K562 (cell line): ENCODE measurements around the gene PARP9. TPM values are rescaled to one million over a fixed set of nuclear protein-coding genes. Genes with fewer than 3 reads are reported as not detected.

Experiments used
- ATAC-seq: fragments of 200-7000 bp; cut with Tn5 transposase; 3 replicates; pipeline ENCODE4 v1.9.1; 2020; ENCODE audit warnings: moderate library complexity
- BruUV-seq: library from RNA; stranded (reverse); fragments of 400-500 nt; replicated peaks from 2 replicates; lab custom pipeline; 2021; lab: Mats Ljungman, UMichigan
- CTCF ChIA-PET: fragments of 300-600 bp; formaldehyde crosslinking; extraction: SDS; loops from one replicate; lab custom pipeline; 2021; ENCODE audit warnings: low intra/inter-chr PET ratio; lab: Yijun Ruan, JAX
- POLR2A ChIA-PET: fragments of 300-600, 350-650 bp; sonication (Branson Sonifier 250); formaldehyde crosslinking; extraction: SDS; loops from one replicate; lab custom pipeline; 2021; ENCODE audit warnings: antibody characterized with exemption, inconsistent platforms; lab: Yijun Ruan, JAX
- DNase-seq, 4 experiments: peaks; one replicate each; pipeline versions ENCODE4 v3.0.0 to v3.0.0-alpha.2; 2011 to 2018; ENCODE audit warnings: low spot score in 3 of 4, mixed read lengths in 3 of 4; ENCODE audit errors: extremely low read depth in 1 of 4
- FAIRE-seq: peaks from 2 replicates; lab custom pipeline; 2011; peaks lifted over from hg19 to GRCh38; lab: Jason Lieb, UNC
- H2AFZ ChIP-seq: 2 replicates; pipeline ENCODE4 v1.6.0; 2011; ENCODE audit warnings: low read depth, low read length, control low read depth, inconsistent platforms
- H3K27ac ChIP-seq: fragments of 200-600 bp; 3 replicates; pipeline ENCODE4 v1.8.0; 2011; ENCODE audit warnings: low read depth, mild to moderate bottlenecking, control low read depth, inconsistent platforms, low read length, moderate library complexity, mixed read lengths; ENCODE audit errors: extremely low read depth
- H3K27me3 ChIP-seq, 2 experiments: fragments of 300-600 bp in 1 of 2; 2 replicates in 1 of 2; 3 replicates in 1 of 2; pipeline versions ENCODE4 v1.6.0 to v1.8.0; 2011; ENCODE audit warnings: inconsistent platforms in 2 of 2, low read length in 2 of 2, mild to moderate bottlenecking in 1 of 2, mixed read lengths in 1 of 2, moderate library complexity in 1 of 2; ENCODE audit not compliant: control insufficient read depth in 2 of 2, insufficient read depth in 2 of 2
- H3K36me3 ChIP-seq: fragments of 300-600 bp; 3 replicates; pipeline ENCODE4 v1.8.0; 2011; ENCODE audit warnings: mild to moderate bottlenecking, low read length, inconsistent platforms; ENCODE audit not compliant: control insufficient read depth, insufficient read depth
- H3K4me1 ChIP-seq, 2 experiments: fragments of 200-600 bp in 1 of 2; replicated peaks in 1 of 2; 2 replicates in 1 of 2; 3 replicates in 1 of 2; pipeline versions ENCODE4 v1.5.1 to v1.8.0; 2011; ENCODE audit warnings: inconsistent platforms in 2 of 2, low read length in 2 of 2, mild to moderate bottlenecking in 1 of 2, mixed read lengths in 1 of 2, moderate library complexity in 1 of 2; ENCODE audit not compliant: control insufficient read depth in 2 of 2, insufficient read depth in 2 of 2
- H3K4me2 ChIP-seq: 2 replicates; pipeline ENCODE4 v1.6.1; 2011; ENCODE audit warnings: low read length, control low read depth, inconsistent platforms, mixed read lengths; ENCODE audit not compliant: insufficient read depth
- H3K4me3 ChIP-seq: fragments of 200-600 bp; sonication (generic), shearing (Covaris generic); 2 replicates; pipeline ENCODE4 v1.5.1; 2016; ENCODE audit warnings: control low read depth, inconsistent platforms
- H3K79me2 ChIP-seq: fragments of 200-600 bp; 3 replicates; pipeline ENCODE4 v1.8.0; 2011; ENCODE audit warnings: low read length, inconsistent platforms; ENCODE audit not compliant: control insufficient read depth, insufficient read depth
- H3K9ac ChIP-seq, 2 experiments: 2 replicates each; pipeline versions ENCODE4 v1.6.0 to v1.6.1; 2011; ENCODE audit warnings: low read depth in 2 of 2, low read length in 2 of 2, control low read depth in 1 of 2, inconsistent platforms in 1 of 2, mild to moderate bottlenecking in 1 of 2, mixed read lengths in 1 of 2; ENCODE audit not compliant: insufficient read depth in 1 of 2
- H3K9me1 ChIP-seq: one replicate; pipeline ENCODE4 v1.6.0; 2011; ENCODE audit warnings: inconsistent platforms, mild to moderate bottlenecking, low read length, moderate library complexity; ENCODE audit not compliant: control insufficient read depth, insufficient read depth
- H3K9me3 ChIP-seq: replicated peaks from 2 replicates; pipeline ENCODE4 v1.5.1; 2011; ENCODE audit warnings: low read depth, low read length, inconsistent platforms; ENCODE audit not compliant: control insufficient read depth, insufficient read depth
- H4K20me1 ChIP-seq: replicated peaks from 2 replicates; pipeline ENCODE4 v1.6.1; 2011; ENCODE audit warnings: low read length, inconsistent platforms, mixed read lengths; ENCODE audit not compliant: control insufficient read depth, insufficient read depth
- BRD9 ChIP-seq: fragments of 450-650 bp; IDR thresholded peaks from 2 replicates; pipeline ENCODE4 v1.6.1; 2018; ENCODE audit warnings: low read depth; ENCODE audit not compliant: partially characterized antibody
- CC2D1A ChIP-seq: fragments of 450-650 bp; IDR thresholded peaks from 2 replicates; pipeline ENCODE4 v1.6.1; 2017; ENCODE audit warnings: mild to moderate bottlenecking
- CREB1 ChIP-seq, 2 experiments: sonication (generic) in 1 of 2; formaldehyde crosslinking in 1 of 2; IDR thresholded peaks; 2 replicates each; pipeline versions ENCODE4 v1.6.1 to v1.8.0; 2012 to 2022; ENCODE audit warnings: inconsistent platforms in 1 of 2, mild to moderate bottlenecking in 1 of 2, missing genetic modification reagents in 1 of 2, moderate library complexity in 1 of 2
- CTCF ChIP-seq, 3 experiments: IDR thresholded peaks in 2 of 3; conservative IDR thresholded peaks in 1 of 3; 2 replicates each; pipeline ENCODE4 v1.5.1; 2011 to 2012; ENCODE audit warnings: low read length in 3 of 3, mild to moderate bottlenecking in 3 of 3, control low read depth in 2 of 3, improper control_type of control experiment in 1 of 3, inconsistent platforms in 1 of 3, low read depth in 1 of 3, mixed read lengths in 1 of 3, moderate library complexity in 1 of 3; ENCODE audit not compliant: insufficient read depth in 2 of 3
- E2F4 ChIP-seq: sonication (generic); formaldehyde crosslinking; IDR thresholded peaks from 2 replicates; pipeline ENCODE4 v1.8.0; 2022; ENCODE audit warnings: mild to moderate bottlenecking, low read depth, missing genetic modification reagents
- EHMT2 ChIP-seq: fragments of 450-650 bp; IDR thresholded peaks from 2 replicates; pipeline ENCODE4 v1.6.1; 2018; ENCODE audit warnings: antibody characterized with exemption
- FOS ChIP-seq: IDR thresholded peaks from 3 replicates; pipeline ENCODE4 v1.6.1; 2011; ENCODE audit not compliant: insufficient read length; ENCODE audit errors: extremely low read depth
- HDGF ChIP-seq: fragments of 450-650 bp; IDR thresholded peaks from 2 replicates; pipeline ENCODE4 v1.6.1; 2016
- KAT8 ChIP-seq: fragments of 450-650 bp; IDR thresholded peaks from 2 replicates; pipeline ENCODE4 v1.6.1; 2016; ENCODE audit warnings: low read depth, mild to moderate bottlenecking
- KDM1A ChIP-seq, 2 experiments: fragments of 450-650 bp; IDR thresholded peaks; 2 replicates each; pipeline ENCODE4 v1.6.1; 2016; ENCODE audit warnings: mild to moderate bottlenecking in 2 of 2
- MAFF ChIP-seq: IDR thresholded peaks from 2 replicates; pipeline ENCODE4 v1.6.1; 2012; ENCODE audit warnings: low read length, improper control_type of control experiment
- MIER1 ChIP-seq: fragments of 450-650 bp; IDR thresholded peaks from 2 replicates; pipeline ENCODE4 v1.6.1; 2016; ENCODE audit warnings: antibody characterized with exemption, mild to moderate bottlenecking, low read depth
- MTA3 ChIP-seq: fragments of 450-650 bp; formaldehyde crosslinking; IDR thresholded peaks from 2 replicates; pipeline ENCODE4 v1.6.1; 2017; ENCODE audit warnings: mild to moderate bottlenecking, borderline replicate concordance
- MYNN ChIP-seq, 2 experiments: sonication (generic); formaldehyde crosslinking in 1 of 2; IDR thresholded peaks; 2 replicates each; pipeline versions ENCODE4 v1.5.0 to v1.6.1; 2016 to 2020; ENCODE audit warnings: antibody characterized with exemption in 1 of 2, missing genetic modification reagents in 1 of 2
- PRMT5 ChIP-seq: sonication (generic); formaldehyde crosslinking; IDR thresholded peaks from 2 replicates; pipeline ENCODE4 v1.5.0; 2020; ENCODE audit warnings: missing genetic modification reagents
- THRB ChIP-seq: fragments of 450-650 bp; formaldehyde crosslinking; conservative IDR thresholded peaks from 2 replicates; pipeline ENCODE4 v1.4.0; 2022; ENCODE audit warnings: mild to moderate bottlenecking, missing genetic modification characterization
- XRCC3 ChIP-seq: fragments of 450-650 bp; IDR thresholded peaks from 2 replicates; pipeline ENCODE4 v1.6.1; 2017; ENCODE audit warnings: mild to moderate bottlenecking, moderate library complexity
- ZNF175 ChIP-seq: fragments of 200-800 bp; sonication (Bioruptor generic); IDR thresholded peaks from 2 replicates; pipeline ENCODE4 v1.6.1; 2016; ENCODE audit warnings: low read depth, mild to moderate bottlenecking, missing genetic modification characterization, missing compliant biosample characterization
- ZNF24 ChIP-seq: fragments of 450-650 bp; IDR thresholded peaks from 2 replicates; pipeline ENCODE4 v1.6.1; 2016
- ZZZ3 ChIP-seq: fragments of 450-650 bp; IDR thresholded peaks from 2 replicates; pipeline ENCODE4 v1.6.1; 2016; ENCODE audit warnings: antibody characterized with exemption, mild to moderate bottlenecking, moderate library complexity
- WGBS: fragments of 100-300 bp; shearing (Covaris generic); methylation state at CpG from one replicate; pipeline ENCODE4 v1.1.6; 2016; ENCODE audit warnings: low coverage, mixed read lengths; ENCODE audit not compliant: insufficient coverage; ENCODE audit errors: missing lambda C conversion rate; 5-methylcytosine and 5-hydroxymethylcytosine counted together
- in situ Hi-C: fragments of 300-500 bp; cut with MboI; formaldehyde crosslinking; loops from 4 replicates; pipeline ENCODE4 v1.15.0; 2018; ENCODE audit warnings: inconsistent platforms, mixed read lengths
- intact Hi-C: fragments of 100-400 bp; cut with micrococcal nuclease; formaldehyde crosslinking; loops from 2 replicates; pipeline ENCODE4 v1.14.2; 2022
- polyA plus RNA-seq, 8 experiments: library from polyadenylated mRNA; depleted of rRNA in 4 of 8; stranded (reverse) in 5 of 8; unstranded in 3 of 8; fragments of >200 nt; fragmentation: Nextera tagmentation in 2 of 8; fragmentation: Illumina TruSeq in 1 of 8; extraction: Ambion mirVana in 2 of 8; extraction: Trizol in 1 of 8; gene quantifications; 2 replicates each; pipeline versions ENCODE4 v1.2.1 to v1.2.3, GENCODE V29; 2011 to 2014; ENCODE audit warnings: inconsistent platforms in 1 of 8, missing spikeins in 1 of 8
- total RNA-seq, 7 experiments: library from RNA; depleted of rRNA in 6 of 7; stranded (reverse); fragments of >200 nt in 6 of 7; fragmentation: Illumina TruSeq in 2 of 7; extraction: Trizol in 2 of 7; gene quantifications; 2 replicates each; pipeline versions ENCODE4 v1.2.1 to v1.2.3, GENCODE V29; 2011 to 2021; ENCODE audit warnings: low replicate concordance in 1 of 7

The PARP9 gene
- total and polyA plus RNA-seq, 9 of the 15 experiments (the other 6 are each of a cell fraction or from before 2014, with no cell fraction given): 2.1 to 4.8 (median 3.4) TPM

- H3K4me1 ChIP-seq: no peaks in the 10 kb centered on the region
- H4K20me1 ChIP-seq: no peaks in the 10 kb centered on the region
- H3K9ac ChIP-seq: no peak overlapping the region
- DNase-seq: no peak
- intact Hi-C loops (no loop called here), in situ Hi-C loops (no loop called here)
- no peak overlapping the region for H3K4me3 ChIP-seq
- no peaks in the 10 kb centered on the region for H3K79me2 ChIP-seq
- H3K36me3 ChIP-seq: no peaks in the 10 kb centered on the region
- ChIA-PET CTCF (no interaction called here), POLR2A (interaction anchor here (1.4 kb wide), 1 partner anchor 9 kb away, joined by 3 read pairs; the partner anchor contains the start of genes DTX3L and PARP9)
- H3K4me2 ChIP-seq: no peak overlapping the region
- FAIRE-seq: no peak
- no TSS peak for BruUV-seq
- H3K9me1 ChIP-seq: no peaks in the 10 kb centered on the region
- no peak overlapping the region for H2AFZ ChIP-seq
- H3K27ac ChIP-seq: no peak overlapping the region
- no peaks in the 10 kb centered on the region for H3K9me3 ChIP-seq
- 56% methylated on average over 6 of the region's 6 CpGs for WGBS
- H3K27me3 ChIP-seq: no peaks in the 10 kb centered on the region
- no peak for ATAC-seq
- TF ChIP-seq MAFF (peak; percentile 24; the same call in 1 of the 2 replicates), E2F4 (CRISPR knock-in tag) (no peak), BRD9 (no peak), KDM1A (IDR thresholded peaks at IDR 0.05) (no peak), KAT8 (no peak), XRCC3 (no peak), THRB (CRISPR knock-in tag) (no peak), PRMT5 (CRISPR knock-in tag) (no peak), CTCF (IDR thresholded peaks at IDR 0.05 in 2 of 3, conservative IDR thresholded peaks at IDR 0.05 in 1 of 3; ENCODE audit: insufficient read depth in 2 of 3, low read depth in 1 of 3, low read length in 3 of 3) (no peak), MIER1 (no peak), HDGF (no peak), MYNN (IDR thresholded peaks at IDR 0.05) (no peak), MYNN (CRISPR knock-in tag; IDR thresholded peaks at IDR 0.05) (no peak), FOS (no peak), ZNF175 (CRISPR knock-in tag) (no peak), EHMT2 (no peak), MTA3 (no peak), ZZZ3 (no peak), CC2D1A (no peak), ZNF24 (no peak), CREB1 (IDR thresholded peaks at IDR 0.05) (no peak), CREB1 (CRISPR knock-in tag; IDR thresholded peaks at IDR 0.05) (no peak)
Observed at GRCh38 chr3:122555275-122556071, 8.6 kb downstream of the PARP9 start.
